Thyroid gland (tissue), 4 donors: ENCODE results near the gene AUH.

Experiments
- CTCF ChIP-seq, 6 experiments: fragments of 200-600 bp in 3 of 6; fragments of 450-650 bp in 3 of 6; sonication (generic) in 3 of 6; IDR thresholded peaks; one replicate each; pipeline ENCODE4 v1.5.1; 2016 to 2019; ENCODE audit warnings: antibody characterized with exemption in 6 of 6, mild to moderate bottlenecking in 2 of 6, inconsistent platforms in 1 of 6, moderate library complexity in 1 of 6
- POLR2A ChIP-seq, 2 donors: fragments of 450-650 bp; IDR thresholded peaks; one replicate each; pipeline ENCODE4 v1.6.1; 2017; ENCODE audit warnings: antibody characterized with exemption in 2 of 2, mild to moderate bottlenecking in 2 of 2, moderate library complexity in 1 of 2

- no peak for TF ChIP-seq CTCF (IDR thresholded peaks at IDR 0.05)
- no peak for TF ChIP-seq POLR2A (IDR thresholded peaks at IDR 0.05)
Measured at GRCh38 chr9:91172329-91172728, 189.4 kb downstream of the AUH start.
